Fibroblast of skin of abdomen (primary cell): ENCODE data around the gene MCRIP2.

Experiments used
- DNase-seq: peaks from one replicate; pipeline ENCODE4 v3.0.0-alpha.2; 2013

The MCRIP2 gene

GRCh38 chr16:649631-650030, 8.0 kb downstream of the MCRIP2 start:
- DNase-seq = no peak

- DNase-seq = no peak
These were observed 10.2 kb downstream of the MCRIP2 start for GRCh38 chr16:651844-652243.

GRCh38 chr16:652454-653305, 11.1 kb downstream of the MCRIP2 start:
- DNase-seq = no peak

GRCh38 chr16:654034-654433, 12.4 kb downstream of the MCRIP2 start:
- no peak for DNase-seq

- no peak for DNase-seq
These were observed 15.9 kb downstream of the MCRIP2 start for GRCh38 chr16:657487-657886.

GRCh38 chr16:658679-659571, 17.3 kb downstream of the MCRIP2 start:
- no peak for DNase-seq

- DNase-seq = no peak
These were observed 18.0 kb downstream of the MCRIP2 start for GRCh38 chr16:659618-660017.

GRCh38 chr16:660132-660458, 18.5 kb downstream of the MCRIP2 start:
- DNase-seq = no peak

GRCh38 chr16:660459-661183, 19.0 kb downstream of the MCRIP2 start:
- peak; percentile 66 for DNase-seq

- DNase-seq = no peak
These were observed 19.7 kb downstream of the MCRIP2 start for GRCh38 chr16:661184-661821.

- DNase-seq = no peak
These were observed 20.5 kb downstream of the MCRIP2 start for GRCh38 chr16:662095-662494.

- DNase-seq = no peak
These were observed 21.0 kb downstream of the MCRIP2 start for GRCh38 chr16:662597-662996.

GRCh38 chr16:666572-666971, 24.9 kb downstream of the MCRIP2 start:
- DNase-seq = no peak

GRCh38 chr16:667113-667779, 25.6 kb downstream of the MCRIP2 start:
- no peak for DNase-seq

- DNase-seq = peak; percentile 89
These were observed 26.3 kb downstream of the MCRIP2 start, which contains the start of gene RHOT2 for GRCh38 chr16:667780-668518. TSS of gene RHOT2 (plus strand) at chr16:668132. CDS start at chr16:668200, 68 bp downstream.

GRCh38 chr16:668519-669171, 27.0 kb downstream of the MCRIP2 start:
- no peak for DNase-seq

- no peak for DNase-seq
These were observed 28.0 kb downstream of the MCRIP2 start for GRCh38 chr16:669666-670065.

GRCh38 chr16:670485-671352, 29.1 kb downstream of the MCRIP2 start:
- no peak for DNase-seq

GRCh38 chr16:671353-672131, 29.9 kb downstream of the MCRIP2 start:
- no peak for DNase-seq
